TTC549 (cell line): ENCODE measurements around the gene STPG3.

Source experiments
- FAIRE-seq: peaks from 2 replicates; lab custom pipeline; 2012; peaks lifted over from hg19 to GRCh38; lab: Jason Lieb, UNC

The STPG3 gene

GRCh38 chr9:137302449-137303150 is 51.5 kb downstream of the STPG3 start:
- no peak for FAIRE-seq
